Measurements from ENCODE around the gene PRR16.

Gene PRR16

DNA sequence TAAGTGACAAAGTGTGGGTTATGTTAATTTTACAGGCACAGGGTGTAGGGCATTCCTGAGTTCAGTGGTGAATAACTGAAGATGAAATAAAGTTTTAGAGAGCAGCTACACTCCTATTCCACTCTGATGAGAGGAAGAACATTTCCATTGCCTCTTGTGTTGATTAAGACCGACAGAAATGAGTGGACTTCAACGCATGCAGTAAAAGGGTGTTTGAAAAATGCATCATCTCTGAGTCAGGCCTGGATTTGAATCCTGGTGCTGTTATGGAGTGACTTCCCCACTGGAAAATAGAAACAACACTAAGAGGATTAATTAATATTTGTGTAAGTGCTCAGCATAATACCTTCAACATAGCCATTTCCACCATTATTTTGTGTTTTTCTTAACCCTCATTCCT, 86.3 kb downstream of the PRR16 start:
- TF ChIP-seq, protein P1, sequence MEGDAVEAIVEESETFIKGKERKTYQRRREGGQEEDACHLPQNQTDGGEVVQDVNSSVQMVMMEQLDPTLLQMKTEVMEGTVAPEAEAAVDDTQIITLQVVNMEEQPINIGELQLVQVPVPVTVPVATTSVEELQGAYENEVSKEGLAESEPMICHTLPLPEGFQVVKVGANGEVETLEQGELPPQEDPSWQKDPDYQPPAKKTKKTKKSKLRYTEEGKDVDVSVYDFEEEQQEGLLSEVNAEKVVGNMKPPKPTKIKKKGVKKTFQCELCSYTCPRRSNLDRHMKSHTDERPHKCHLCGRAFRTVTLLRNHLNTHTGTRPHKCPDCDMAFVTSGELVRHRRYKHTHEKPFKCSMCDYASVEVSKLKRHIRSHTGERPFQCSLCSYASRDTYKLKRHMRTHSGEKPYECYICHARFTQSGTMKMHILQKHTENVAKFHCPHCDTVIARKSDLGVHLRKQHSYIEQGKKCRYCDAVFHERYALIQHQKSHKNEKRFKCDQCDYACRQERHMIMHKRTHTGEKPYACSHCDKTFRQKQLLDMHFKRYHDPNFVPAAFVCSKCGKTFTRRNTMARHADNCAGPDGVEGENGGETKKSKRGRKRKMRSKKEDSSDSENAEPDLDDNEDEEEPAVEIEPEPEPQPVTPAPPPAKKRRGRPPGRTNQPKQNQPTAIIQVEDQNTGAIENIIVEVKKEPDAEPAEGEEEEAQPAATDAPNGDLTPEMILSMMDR (IDR thresholded peaks at IDR 0.05; ENCODE audit: insufficient read depth, low read depth, low read length, missing control alignments), result no peak

DNA sequence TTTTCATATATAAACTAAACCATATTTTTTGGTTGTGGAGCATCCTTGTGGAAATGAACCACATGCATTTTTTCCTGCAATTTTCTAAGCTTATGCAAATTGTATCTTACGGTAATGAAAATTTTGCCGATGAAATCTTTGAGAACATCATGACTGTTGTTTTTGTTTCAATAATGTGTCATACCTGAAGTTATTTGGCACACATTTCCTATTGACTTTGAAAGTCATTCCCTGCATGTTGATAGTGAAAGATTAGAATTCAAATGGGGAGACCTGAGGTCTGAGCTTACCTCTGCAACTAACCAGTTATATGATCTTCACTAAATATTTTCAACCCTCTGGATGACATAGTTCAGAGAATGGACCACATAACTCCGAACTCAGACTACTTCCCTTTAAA, 88.5 kb downstream of the PRR16 start:
- no peak overlapping the region for H3K4me3 ChIP-seq (ENCODE audit: low read depth, low read length)
- TF ChIP-seq, protein P1 (IDR thresholded peaks at IDR 0.05; ENCODE audit: insufficient read depth, low read depth, low read length, missing control alignments), result no peak
- no peak for DNase-seq (ENCODE audit: low read depth)

More for the DNA sequence above, 86.3 kb downstream of the PRR16 start:
- H3K4me3 ChIP-seq (ENCODE audit: low read depth, low read length), result no peak overlapping the region
- no peak for DNase-seq (ENCODE audit: low read depth)

DNA sequence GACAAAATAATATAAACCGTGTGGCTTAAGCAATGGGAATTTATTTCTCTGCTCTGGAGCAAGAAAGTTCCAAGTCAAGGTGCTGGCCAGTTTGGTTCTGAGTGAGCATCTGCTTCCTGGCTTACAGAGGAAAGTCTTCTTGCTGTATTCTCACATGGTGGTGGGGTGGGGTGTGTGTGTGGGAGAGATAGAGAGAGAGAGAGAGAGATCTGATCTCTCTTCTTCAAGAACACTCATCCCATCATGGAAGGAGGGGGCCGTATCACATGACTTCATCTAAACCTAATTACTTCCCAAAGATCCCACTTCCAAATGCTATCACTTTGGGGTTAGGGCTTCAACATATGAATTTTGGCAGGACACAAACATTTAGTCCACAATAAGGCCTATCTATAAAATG, 91.2 kb downstream of the PRR16 start:
- H3K4me3 ChIP-seq (ENCODE audit: low read depth, low read length), result no peak overlapping the region
- no peak for DNase-seq (ENCODE audit: low read depth)
- TF ChIP-seq, protein P1 (IDR thresholded peaks at IDR 0.05; ENCODE audit: insufficient read depth, low read depth, low read length, missing control alignments), result no peak

DNA sequence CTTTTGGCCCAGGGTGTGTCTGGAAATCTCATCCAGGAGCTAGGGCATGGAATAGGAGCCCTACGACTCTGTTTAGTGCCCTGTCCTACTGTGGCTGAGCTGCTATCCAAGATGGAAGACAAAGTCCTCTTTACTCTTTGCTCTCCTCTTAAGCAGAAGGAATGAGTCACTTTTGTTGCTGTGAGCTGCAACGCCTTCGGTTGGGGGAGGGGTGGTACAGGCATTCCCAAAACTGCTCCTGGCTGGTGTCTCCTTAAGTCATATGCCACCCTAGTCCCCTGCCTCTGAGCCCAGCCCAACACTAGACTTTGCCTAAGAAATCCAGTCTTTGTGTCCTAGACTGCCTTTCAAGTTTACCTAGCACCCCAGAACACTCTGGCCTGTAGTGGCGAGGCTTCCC, 99.9 kb downstream of the PRR16 start:
- TF ChIP-seq, protein P1 (IDR thresholded peaks at IDR 0.05; ENCODE audit: insufficient read depth, low read depth, low read length, missing control alignments), result no peak
- H3K4me3 ChIP-seq (ENCODE audit: low read depth, low read length), result no peak overlapping the region
- no peak for DNase-seq (ENCODE audit: low read depth)

DNA sequence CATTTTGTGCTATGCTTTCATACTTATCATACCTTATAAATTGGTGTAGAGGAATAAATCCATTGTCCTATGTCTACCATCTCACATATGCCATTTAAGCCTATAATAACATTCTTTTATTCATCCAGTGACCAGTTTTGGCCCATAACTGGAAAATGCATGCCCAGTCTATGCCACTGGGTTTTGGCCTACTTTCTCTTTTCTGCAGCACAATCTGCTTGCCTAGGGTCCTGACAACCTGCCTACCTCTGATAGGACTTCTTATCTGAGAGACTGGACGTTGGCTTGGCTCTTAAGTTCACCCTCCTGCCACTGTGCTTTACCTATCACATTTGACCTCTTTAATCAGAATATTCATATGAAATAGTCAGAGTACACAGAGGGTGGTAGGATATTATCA, 103.0 kb downstream of the PRR16 start:
- TF ChIP-seq, protein P1 (IDR thresholded peaks at IDR 0.05; ENCODE audit: insufficient read depth, low read depth, low read length, missing control alignments), result no peak
- no peak overlapping the region for H3K4me3 ChIP-seq (ENCODE audit: low read depth, low read length)

DNA sequence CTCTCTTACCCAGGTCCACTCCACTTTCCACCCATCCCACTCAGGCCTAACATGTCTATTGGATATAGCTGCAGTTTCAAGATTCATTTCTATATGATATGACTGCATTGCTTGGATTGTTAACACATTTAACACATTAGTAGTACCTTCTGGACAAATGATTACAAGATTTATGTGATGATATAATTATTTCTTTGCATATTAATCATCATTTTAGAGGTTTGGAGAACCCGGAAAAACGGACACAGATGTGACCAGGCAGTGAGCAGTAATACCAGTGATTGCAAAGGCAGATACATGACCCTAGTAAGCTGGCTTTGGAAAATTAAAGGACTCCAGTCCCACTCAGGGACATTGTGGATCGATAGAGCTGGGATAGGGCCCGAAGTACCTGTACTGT, 103.8 kb downstream of the PRR16 start:
- no peak overlapping the region for H3K4me3 ChIP-seq (ENCODE audit: low read depth, low read length)
- no peak for DNase-seq (ENCODE audit: low read depth)
- TF ChIP-seq, protein P1 (IDR thresholded peaks at IDR 0.05; ENCODE audit: insufficient read depth, low read depth, low read length, missing control alignments), result no peak

More for the DNA sequence above, 103.0 kb downstream of the PRR16 start:
- no peak for DNase-seq (ENCODE audit: low read depth)

DNA sequence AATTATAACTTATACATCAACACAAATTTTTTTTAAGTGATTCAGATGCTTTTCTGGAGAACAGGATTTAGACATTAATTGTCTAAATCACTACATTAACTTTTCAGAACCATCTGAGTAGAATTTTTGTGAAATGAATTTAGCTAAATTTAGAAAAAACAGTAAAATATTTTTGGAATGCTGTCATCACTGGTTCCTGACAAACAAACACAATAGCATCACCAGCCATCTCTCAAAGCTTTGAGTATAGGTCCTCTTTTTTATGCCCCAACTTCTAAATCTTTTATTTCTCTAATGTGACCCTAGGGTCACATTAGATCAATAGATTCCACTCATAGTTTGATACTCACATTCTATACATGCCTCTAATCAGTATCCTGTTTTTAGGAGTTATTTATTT, 104.6 kb downstream of the PRR16 start:
- TF ChIP-seq, protein P1 (IDR thresholded peaks at IDR 0.05; ENCODE audit: insufficient read depth, low read depth, low read length, missing control alignments), result no peak
- H3K4me3 ChIP-seq (ENCODE audit: low read depth, low read length), result no peak overlapping the region
- no peak for DNase-seq (ENCODE audit: low read depth)

All from GM12865 (cell line).